ENCODE results near the gene VPS11.
A peak's percentile ranks its signal among the peaks of the same experiment; 100 is the strongest.

VPS11 gene

DNA sequence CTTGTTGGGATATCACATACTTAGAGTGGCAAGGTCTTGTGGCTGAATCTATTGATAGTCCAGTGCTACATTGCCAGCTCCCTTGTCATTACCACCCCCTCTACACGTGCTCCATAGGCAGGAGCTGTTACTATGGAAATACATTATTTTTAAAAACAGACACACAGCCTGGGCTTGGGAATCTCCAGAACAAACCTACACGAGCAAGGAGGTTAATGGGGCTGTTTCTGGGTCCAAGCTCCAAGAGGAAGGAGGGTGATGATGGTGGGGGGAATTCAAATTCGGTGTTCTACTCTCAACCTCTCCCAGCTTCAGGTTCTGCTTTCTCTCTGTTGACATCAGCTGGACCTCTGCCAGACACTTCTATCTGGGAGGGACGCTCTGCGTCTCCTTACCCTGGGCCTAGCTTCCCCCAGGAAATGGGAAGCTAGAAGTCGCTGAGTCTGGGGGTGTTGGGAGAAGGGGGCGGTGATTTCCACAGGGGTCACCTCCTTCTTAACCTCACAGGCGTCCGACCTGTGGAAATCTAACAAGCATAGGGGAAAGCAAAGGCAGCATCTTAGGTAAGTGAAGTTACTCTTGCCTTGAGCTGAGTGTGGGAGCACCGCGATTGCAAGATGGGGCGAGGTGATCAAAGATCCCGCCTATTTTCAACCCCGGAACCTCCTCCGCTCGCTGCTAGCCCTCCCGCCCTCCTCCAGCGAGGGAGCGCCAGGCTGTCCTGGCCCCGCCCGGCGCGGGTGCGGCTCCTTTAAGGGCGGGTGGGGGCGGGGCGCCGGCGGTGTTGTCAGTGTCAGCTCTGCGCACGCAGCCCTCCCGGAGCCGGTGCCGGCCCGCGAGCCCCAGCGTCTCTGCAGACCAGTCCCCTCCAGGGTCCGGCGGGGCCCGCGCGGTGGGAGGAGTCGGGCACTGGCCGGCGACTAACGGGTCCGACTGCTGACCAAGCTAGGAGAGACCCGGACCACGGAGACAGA is 39.2 kb downstream of the VPS11 start, which contains the start of gene C2CD2L:
Gene C2CD2L, plus strand, starts transcription at position 781 of the 974 bp plus-strand sequence. CDS start 398 bp downstream, outside the sequence.
- FAIRE-seq, result no peak

DNA sequence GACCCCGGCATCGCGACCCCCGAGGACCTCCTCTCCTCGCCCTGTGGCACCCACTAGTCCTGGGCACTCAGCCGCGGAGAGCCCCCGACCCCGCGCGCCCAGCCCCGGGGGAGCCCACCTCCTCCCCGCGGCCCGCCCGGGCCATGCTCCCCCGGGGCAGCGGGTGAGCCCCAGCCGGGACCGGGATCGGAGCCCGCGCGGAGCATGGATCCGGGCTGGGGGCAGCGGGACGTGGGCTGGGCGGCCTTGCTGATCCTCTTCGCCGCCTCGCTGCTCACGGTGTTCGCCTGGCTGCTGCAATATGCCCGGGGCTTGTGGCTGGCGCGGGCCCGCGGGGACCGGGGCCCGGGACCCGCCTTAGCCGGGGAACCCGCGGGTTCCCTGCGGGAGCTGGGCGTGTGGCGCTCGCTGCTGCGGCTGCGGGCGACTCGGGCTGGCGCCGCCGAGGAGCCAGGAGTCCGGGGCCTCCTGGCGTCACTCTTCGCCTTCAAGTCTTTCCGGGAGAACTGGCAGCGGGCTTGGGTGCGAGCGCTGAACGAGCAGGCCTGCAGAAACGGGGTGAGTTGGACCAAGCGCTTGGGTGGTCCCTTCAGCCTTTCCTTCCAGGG is 40.0 kb downstream of the VPS11 start:
- no peak for FAIRE-seq

DNA sequence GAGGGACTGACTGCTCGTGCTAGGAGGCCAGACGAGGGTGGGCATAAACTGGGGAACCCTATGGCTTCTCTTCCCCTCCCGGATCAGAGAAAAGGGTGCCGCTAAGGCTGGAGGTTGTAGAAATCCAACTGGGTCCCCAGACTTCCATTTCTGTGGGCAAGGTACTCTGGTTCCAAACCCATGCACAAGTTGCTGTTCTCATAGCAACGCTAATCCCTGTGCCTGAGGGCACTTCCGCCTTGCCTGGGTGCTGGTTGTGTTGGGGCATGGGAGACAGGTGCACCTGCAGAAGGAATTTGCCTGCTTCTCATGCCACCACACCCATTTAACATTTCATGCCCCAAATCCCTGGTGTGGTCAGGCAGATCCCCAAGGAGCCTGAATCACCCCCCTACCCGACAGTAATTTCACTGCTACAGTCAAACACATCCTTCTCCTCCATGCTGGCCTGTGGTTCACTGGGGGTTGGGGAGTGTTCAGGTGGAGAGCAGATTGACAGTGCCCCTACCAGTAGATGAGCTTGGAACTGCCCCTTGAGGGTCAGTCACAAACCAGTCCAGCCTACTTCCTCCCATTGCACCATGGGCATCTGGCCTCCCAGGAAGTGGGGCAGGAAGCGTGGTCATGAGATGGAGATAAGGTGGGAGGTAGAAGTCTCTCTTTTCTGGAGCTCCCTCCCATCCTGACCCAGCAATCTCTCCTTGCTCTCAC is 40.7 kb downstream of the VPS11 start:
- FAIRE-seq, result no peak

DNA sequence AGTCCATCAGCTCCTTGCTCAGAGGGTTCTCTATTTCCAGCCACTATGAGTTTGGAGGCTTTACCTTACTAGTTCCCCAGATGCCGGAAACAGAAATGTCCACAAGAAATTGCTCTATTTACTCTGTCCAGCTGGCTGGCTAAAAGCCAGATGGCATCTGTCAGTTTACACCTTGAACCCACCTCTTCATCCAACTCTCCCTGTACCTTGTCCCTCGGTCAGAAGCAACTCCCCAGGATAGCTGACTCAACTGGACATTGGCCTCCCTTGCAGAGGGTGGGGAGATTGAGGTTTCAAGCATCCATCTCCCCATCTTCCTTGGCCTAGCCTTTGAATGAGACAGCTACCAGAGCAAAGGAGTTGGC is 41.2 kb downstream of the VPS11 start:
- no peak for FAIRE-seq

DNA sequence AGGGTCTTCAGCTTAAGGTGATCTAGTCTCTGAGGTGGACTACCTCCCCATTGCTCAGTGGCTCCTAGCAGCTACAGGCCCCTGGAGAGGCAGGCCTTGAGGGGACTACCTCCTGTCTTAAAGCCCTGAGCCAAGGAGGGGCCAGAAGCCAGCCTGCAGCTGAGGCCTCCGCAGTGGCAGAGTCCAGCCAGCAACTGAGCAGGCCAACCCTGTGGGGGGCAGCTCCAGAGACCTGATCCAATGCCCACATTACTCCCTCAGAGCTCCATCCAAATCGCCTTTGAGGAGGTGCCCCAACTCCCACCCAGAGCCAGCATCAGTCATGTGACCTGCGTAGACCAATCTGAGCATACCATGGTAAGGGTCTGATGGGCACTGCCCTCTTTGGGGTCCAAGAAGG is 42.2 kb downstream of the VPS11 start:
- no peak for FAIRE-seq

DNA sequence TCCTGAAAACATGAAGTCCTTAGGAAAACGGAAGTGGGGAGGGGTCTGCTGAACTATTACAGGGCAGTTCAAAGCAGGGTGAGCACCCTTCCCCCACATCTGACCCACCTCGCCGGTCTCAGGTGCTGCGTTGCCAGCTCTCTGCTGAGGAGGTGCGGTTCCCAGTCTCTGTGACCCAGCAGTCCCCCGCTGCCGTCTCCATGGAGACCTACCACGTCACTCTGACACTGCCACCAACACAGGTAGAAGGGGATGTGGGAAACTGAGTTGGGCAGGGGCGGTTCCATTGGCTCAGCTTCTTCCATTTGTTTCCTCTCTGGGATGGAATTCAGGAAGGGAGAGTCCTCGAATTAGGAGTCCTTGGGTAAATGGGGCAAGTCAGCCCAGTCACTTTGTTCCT is 42.8 kb downstream of the VPS11 start:
- FAIRE-seq, result no peak

DNA sequence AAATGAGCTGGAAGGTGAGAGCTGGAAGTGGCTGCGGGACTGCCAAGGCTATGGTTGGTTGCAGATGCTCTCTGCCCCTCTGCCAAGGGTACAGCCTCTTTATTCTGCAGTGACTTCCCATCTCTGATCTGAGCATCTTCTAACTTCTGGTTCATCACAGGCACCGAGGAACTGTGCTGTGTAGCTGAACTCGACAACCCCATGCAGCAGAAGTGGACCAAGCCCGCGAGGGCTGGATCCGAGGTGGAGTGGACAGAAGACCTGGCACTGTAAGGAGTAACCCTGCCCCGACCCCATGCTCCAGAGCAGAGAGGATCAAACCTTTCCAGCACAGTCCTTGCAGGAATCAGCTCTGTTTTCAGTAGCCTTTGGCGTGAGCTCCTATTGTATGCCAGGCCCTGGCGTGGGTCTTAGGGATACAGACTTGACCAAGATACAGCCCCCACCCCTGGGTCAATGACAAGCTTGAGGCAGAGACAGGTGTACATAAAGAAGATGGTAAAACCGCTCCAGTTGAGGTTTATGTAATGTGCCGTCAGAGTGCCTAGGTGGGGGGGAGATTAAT is 43.8 kb downstream of the VPS11 start:
- no peak for FAIRE-seq

DNA sequence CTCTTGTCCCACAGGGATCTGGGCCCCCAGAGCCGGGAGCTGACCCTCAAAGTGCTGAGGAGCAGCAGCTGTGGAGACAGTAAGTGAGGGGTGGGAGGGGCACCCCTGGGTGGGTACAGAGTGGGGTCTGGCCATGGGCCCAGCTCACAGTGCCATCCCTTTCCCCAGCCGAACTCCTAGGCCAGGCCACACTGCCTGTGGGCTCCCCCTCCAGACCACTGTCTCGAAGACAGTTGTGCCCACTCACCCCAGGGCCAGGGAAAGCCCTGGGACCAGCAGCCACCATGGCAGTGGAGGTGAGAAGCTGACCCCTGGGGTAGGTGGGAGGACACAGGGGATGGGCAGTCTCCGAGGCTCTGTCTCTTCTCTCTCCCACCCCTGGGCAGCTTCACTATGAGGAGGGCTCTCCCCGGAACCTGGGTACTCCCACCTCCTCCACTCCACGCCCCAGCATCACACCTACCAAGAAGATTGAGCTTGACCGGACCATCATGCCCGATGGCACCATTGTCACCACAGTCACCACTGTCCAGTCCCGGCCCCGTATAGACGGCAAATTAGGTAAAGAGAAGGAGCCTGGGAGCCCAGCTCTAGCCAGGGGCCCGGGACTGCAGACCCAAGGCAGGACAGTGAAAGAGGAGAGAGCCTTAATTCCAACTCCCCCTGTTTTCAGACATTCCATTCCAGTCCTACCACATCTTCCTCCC is 44.8 kb downstream of the VPS11 start:
- FAIRE-seq, result no peak

DNA sequence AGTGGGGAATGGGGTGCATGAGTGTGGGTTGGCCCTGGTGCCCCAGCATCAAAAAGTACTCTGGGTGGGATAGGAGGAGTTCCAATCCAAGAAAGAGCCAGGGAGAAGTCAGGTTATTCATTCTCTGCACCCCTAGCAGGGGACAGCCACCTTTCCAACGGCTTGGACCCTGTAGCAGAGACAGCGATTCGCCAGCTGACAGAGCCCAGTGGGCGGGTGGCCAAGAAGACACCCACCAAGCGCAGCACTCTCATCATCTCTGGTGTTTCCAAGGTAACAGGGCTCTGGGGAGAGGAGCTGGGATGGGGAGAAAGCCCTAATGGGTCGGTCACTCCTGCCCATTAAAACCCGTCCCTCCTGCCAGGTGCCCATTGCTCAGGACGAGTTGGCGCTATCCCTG is 46.1 kb downstream of the VPS11 start:
- no peak for FAIRE-seq

DNA sequence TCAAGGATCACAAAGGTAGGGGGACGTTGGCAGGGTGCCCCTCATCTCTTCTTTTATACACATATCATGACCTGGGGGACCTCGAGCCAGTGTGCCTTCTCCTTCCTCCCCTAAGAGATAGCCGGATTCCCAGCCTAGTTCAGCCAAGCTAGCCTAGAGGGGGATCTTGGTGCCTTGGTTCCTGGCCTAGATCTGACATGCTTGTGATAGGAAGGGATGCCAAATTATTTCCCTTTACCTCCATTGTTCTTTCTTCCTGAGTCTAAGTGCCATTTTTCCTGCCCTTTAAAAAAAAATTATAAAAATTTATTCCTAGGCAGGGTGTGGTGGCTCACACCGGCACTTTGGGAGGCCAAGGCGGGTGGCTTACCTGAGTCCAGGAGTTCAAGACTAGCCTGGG is 46.7 kb downstream of the VPS11 start:
- FAIRE-seq, result no peak

DNA sequence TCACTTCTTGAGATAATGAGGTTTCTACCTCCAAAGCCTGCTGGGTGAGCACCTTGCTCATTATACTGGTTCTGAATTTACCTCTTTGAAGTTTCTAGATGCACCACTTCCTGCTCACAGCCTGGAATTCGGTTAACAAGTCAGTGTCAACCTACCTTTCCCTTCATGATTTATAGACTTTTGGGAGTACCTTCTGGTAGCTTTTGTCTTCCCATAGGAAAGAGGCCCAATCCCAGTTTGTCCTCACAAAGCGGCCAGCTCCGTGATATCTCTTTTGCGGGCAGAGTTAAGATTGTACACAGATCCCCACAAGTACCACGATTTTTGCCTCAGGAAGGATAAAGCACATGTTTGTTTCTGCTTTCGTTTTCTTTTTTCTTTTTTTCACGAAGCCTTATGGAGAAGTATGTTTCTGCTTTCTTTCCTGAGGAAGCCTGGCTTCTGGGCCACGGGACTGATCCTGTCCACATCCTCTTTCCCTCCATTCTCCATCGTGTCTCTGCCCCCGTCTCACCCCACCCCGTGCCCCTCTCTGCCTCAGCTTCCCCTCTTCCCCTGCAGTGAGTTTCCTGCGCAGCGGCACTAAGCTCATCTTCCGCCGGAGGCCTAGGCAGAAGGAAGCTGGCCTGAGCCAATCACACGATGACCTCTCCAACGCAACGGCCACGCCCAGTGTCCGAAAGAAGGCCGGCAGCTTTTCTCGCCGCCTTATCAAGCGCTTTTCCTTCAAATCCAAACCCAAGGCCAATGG is 48.0 kb downstream of the VPS11 start:
- FAIRE-seq, result no peak

DNA sequence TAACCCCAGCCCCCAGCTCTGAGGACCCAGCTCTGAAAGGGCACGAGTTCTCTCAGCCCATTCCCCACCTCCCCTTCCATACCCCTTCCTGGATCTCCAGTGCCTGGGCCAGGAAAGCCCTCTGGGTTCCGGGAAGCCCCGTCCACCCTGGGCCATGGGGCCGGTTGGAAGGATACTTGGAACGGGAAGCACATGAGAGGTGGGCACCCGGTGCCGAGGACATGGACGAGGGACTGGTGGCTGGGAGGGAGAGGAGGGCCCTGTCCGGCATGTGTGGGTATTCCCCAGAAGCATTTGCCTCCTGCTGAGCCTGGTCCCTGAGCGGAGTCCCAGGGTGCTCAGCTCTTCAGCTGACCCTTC is 48.6 kb downstream of the VPS11 start:
- no peak for FAIRE-seq

DNA sequence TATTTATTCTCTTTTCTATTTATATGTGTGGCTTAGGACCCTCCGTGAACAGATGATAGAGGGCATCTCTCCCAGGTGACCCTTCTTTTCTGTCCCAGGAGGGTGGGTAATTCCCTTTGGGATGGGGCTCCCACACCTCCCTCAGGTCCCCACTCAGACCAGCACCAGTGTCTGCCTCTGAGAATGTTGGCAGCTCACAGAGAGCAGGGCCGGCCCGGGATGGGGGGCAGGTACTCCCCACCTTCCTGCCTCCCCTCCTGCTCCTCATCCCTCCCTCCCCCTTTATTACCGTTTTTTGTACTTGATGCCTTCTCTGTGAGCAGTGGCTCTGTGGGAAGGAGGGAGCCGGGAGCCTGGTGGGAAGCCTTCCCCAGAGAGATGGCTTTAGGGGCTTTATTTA is 49.0 kb downstream of the VPS11 start:
- FAIRE-seq, result no peak

DNA sequence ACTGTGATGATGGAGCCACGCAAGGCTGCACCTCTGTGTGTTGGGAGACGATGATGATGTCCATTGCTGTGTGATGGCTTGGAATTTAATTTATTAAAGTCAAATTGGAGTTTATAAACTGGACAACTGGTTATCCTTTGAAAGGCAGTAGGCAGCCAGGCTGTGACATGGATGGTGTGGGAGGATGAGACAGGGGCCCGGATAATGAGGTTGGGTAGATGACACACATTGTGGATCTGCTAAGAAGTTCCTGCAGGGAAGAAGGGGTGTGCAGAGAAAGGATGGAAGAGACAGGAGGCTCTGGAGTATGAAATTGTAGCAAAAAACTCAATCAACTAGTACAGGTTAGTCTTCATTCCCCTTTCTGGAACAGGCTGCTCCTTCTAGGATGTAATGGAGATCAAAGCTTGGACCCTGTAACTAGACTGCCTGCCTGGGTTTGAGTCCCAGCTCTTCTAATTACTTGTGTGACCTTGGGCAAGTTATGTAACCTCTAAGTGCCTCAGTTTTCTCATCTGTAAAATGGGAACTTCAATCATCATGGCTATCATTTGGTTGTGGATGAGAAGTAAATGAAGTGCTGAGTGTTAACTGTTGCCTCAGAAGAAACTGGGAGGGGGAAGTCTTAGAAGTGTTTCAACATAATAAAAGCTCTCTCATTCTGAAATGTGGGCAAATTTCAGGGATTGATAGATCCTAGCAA is 49.5 kb downstream of the VPS11 start:
- no peak for FAIRE-seq

DNA sequence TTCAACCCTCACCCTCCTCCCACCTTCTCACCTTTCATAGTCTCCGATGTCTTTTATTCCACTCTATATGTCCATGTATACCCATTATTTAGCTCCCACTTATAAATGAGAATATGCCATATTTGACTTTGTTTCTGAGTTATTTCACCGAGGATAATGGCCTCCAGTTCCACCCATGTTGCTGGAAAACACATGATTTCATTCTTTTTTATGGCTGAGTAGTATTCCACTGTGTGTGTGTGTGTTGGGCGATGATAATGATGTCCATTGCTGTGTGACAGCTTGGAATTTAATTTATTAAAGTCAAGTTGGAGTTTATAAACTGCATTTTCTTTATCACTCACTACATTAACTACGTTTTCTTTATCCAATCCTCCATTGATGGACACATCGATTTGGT is 50.6 kb downstream of the VPS11 start:
- no peak for FAIRE-seq

DNA sequence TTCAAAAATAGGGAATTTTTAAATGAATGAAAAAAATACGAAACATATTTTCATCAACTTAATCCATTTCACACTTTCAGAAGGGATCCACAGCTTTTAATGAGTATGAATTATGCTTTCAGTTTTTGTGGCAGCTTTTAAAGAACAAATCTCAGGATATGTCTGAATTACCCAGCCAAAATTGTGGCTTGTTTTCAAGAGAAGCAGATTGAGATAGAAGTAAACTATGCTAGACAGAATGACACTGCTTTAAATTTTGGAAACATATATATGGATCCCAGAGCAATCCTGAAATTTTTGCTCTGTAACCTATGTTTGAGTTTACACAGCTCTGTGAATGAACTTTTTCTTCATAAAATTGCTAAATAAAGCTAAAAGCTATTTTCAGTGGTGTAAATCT is 51.3 kb downstream of the VPS11 start:
- no peak for FAIRE-seq

DNA sequence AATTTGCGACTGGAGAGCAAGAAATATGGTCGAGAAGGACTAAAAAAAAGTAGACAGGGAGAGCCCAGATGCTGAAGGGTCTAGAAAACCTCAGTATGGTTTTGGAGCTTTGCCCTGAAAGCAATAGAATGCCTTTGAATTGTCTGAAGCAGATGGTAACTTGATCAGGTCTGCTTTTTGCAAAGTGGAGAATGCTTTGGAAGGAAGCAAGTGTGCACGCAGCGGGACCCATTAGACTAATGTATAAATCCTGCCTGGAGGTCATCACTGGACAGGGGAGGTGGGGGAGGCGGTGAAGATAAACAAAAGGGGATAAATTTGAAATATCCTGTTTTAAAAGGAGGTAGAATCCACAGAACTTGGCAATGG is 53.0 kb downstream of the VPS11 start:
- FAIRE-seq, result no peak

DNA sequence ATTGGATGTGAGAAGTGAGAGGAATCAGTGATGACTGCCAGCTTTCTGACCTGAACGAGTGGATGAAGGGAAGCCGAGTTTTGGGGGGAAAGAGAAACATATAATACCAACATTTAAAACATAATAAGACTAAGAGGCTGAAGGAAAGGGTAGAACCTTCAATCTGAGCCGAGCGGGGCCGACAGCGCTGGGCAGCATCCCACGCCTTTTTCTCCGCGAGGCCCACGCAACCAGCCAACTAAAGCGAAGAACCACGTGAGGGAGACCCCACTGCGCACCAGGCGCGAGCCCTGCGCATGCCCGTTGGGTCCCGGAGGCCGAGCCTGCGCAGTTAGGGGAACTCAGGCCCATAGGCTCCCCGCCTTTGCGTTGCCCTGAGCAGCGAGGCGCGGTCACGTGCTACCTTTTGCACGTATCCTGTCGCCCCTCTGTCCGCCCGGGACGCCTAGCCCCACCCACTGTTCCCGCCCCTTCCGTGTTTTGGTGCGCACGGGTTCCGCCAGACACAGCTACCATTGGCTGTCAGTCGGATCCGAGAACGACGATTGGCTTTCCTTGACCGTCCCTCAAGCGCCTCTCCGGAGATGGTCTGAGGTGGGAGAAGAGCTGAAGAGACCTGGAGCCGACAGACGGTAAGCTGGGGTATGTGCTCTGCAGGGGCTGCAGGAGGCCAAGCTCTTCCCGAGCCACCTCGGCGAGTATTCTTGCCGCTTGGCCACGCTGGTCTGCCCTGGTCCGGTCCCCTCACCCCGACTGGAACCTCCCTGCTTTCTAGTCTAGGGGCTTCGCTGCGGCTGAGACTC is 53.6 kb downstream of the VPS11 start, which contains the start of gene HINFP:
Gene HINFP, plus strand, starts transcription at position 573 of the 803 bp plus-strand sequence. CDS start 5,365 bp downstream, outside the sequence.
- peak; percentile 86 for FAIRE-seq

DNA sequence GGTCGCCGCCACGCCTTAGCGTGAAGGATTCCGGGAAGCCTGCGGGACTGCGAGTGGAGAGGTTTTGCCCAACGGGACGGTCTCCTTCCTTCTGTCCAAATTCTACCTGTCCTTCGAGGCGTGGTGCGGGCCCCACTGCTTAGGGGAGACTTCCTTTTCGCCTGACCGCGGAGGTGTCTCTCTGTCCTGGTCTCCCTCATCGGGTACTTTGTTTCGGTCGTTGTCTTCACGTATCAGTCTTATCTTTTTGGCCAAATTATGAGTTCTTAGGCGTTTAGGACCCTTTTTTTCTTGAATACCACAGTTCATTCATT is 54.1 kb downstream of the VPS11 start:
- no peak for FAIRE-seq

DNA sequence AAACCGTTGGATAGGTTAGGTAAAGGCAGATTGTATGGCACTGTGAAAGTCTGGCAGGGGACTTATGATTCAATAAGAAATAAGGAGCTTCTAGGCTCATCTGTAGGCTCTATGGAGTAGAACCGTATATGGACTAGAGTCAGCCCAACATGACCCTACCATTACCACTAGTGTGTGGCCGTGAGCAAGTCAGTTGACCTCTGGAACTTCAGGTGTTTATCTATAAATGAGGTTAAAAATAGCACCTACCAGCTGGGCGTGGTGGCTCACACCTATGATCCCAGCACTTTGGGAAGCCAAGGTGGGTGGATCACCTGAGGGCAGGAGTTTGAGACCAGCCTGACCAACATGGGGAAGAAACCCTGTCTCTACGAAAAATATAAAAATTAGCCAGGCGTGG is 58.2 kb downstream of the VPS11 start:
- no peak for FAIRE-seq
